ENCODE data around the gene NTNG2. TPM values are rescaled to one million over a fixed set of nuclear protein-coding genes. Genes with fewer than 3 reads are reported as not detected.

NTNG2 gene
- total and polyA plus RNA-seq, 2 of the 13 experiments (the other 11 are each of a cell fraction or from before 2014, with no cell fraction given) = 0.02 to 0.36 TPM

DNA sequence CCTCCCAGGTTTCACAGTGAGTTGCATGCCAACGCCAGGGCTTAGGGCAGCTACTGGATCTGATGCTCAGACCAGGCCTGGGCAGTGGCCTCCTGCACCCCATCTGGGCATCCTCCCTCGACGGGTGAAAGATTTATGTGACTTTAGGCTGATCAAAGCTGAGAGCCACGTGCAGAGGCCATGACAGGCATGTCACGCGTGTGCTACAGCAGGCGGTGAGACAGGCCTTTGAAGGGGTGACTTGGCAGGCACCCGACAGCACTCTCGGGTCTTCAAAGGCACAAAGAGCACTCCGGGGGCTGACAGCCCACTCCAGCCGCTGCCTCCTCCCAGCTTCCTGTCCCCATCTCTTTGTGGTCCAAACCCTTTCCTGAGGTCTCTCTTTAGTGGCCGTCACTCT lies 66.2 kb downstream of the NTNG2 start:
- no peak overlapping the region for H3K27ac ChIP-seq (ENCODE audit: extremely low read length, insufficient read depth, low read length)
- FAIRE-seq = no peak
- POLR2A ChIA-PET = no interaction called here
- ATAC-seq = no peak
- H3K4me3 ChIP-seq (replicated peaks in 1 of 3; ENCODE audit: insufficient read depth in 1 of 3, low read depth in 2 of 3, low read length in 3 of 3) = no peak overlapping the region
- peaks cover 14 to 80% of the 10 kb centered on the region in 2 experiments; a peak in 4 of 5 replicates for H3K27me3 ChIP-seq (ENCODE audit: control insufficient read depth in 1 of 2, insufficient read depth in 2 of 2, low read length in 2 of 2)
- H3K36me3 ChIP-seq (replicated peaks in 1 of 2; ENCODE audit: control insufficient read depth in 1 of 2, insufficient read depth in 2 of 2, low read length in 2 of 2) = no peaks in the 10 kb centered on the region
- CTCF ChIA-PET (ENCODE audit: low intra/inter-chr PET ratio, low total read pairs) = no interaction called here
- no peak overlapping the region for H3K9ac ChIP-seq (ENCODE audit: insufficient read depth, low read depth, low read length)
- BruUV-seq (replicated peaks) = no TSS peak
- H3K9me3 ChIP-seq (ENCODE audit: low read length) = no peaks in the 10 kb centered on the region
- H3K79me2 ChIP-seq (ENCODE audit: insufficient read depth, low read length) = no peaks in the 10 kb centered on the region
- intact Hi-C loops (cut with micrococcal nuclease; ENCODE audit: unreplicated experiment) = no loop called here
- no peak overlapping the region for H3K4me2 ChIP-seq (ENCODE audit: low read depth, low read length)
- in situ Hi-C loops (cut with HindIII; ENCODE audit: extremely low pct_ligation_motif_present, low pct_unique_long_range_greater_than_20kb) = loop anchor here (25.0 kb wide), 1 partner anchor 641 kb away; no protein-coding TSS in a partner anchor
- H4K20me1 ChIP-seq (ENCODE audit: insufficient read depth, low read length) = no peaks in the 10 kb centered on the region
- DNase-seq (ENCODE audit: low spot score) = no peak
- no peak for TF ChIP-seq RBAK (CRISPR knock-in tag; IDR thresholded peaks at IDR 0.05)
- TF ChIP-seq ZSCAN25 (CRISPR knock-in tag; IDR thresholded peaks at IDR 0.05) = no peak
- peak; percentile 72; the same call in 1 of the 2 replicates for TF ChIP-seq BHLHE40 (IDR thresholded peaks at IDR 0.05; ENCODE audit: low read length)
- TF ChIP-seq RFXAP (CRISPR knock-in tag; IDR thresholded peaks at IDR 0.05; ENCODE audit: borderline replicate concordance) = no peak
- no peak for TF ChIP-seq PRMT3 (CRISPR knock-in tag; IDR thresholded peaks at IDR 0.05; ENCODE audit: borderline replicate concordance, low read depth)
- TF ChIP-seq ATRX (CRISPR knock-in tag; IDR thresholded peaks at IDR 0.05; ENCODE audit: borderline replicate concordance) = no peak
- TF ChIP-seq REXO4 (CRISPR knock-in tag; IDR thresholded peaks at IDR 0.05; ENCODE audit: borderline replicate concordance) = no peak
- TF ChIP-seq SP140L (CRISPR knock-in tag; IDR thresholded peaks at IDR 0.05; ENCODE audit: borderline replicate concordance) = no peak
- WGBS (ENCODE audit: low lambda C conversion rate) = 0% methylated on average over 1 of the region's 12 CpGs
- no peak overlapping the region for H2AFZ ChIP-seq (ENCODE audit: low read length)
- H3K4me1 ChIP-seq (ENCODE audit: insufficient read depth, low read length) = no peaks in the 10 kb centered on the region

GRCh38 chr9:132230605-132231004 lies 68.7 kb downstream of the NTNG2 start:
- intact Hi-C loops (cut with micrococcal nuclease; ENCODE audit: unreplicated experiment) (no loop called here), in situ Hi-C loops (cut with HindIII; ENCODE audit: extremely low pct_ligation_motif_present, low pct_unique_long_range_greater_than_20kb) (loop anchor here (25.0 kb wide), 1 partner anchor 643 kb away; no protein-coding TSS in a partner anchor)
- 0 out of 2 replicates have a peak, but pooled peaks cover 4% of the 10 kb centered on the region for H4K20me1 ChIP-seq (ENCODE audit: insufficient read depth, low read length)
- H3K79me2 ChIP-seq (ENCODE audit: insufficient read depth, low read length) = no peaks in the 10 kb centered on the region
- H3K27ac ChIP-seq (ENCODE audit: extremely low read length, insufficient read depth, low read length) = no peak overlapping the region
- H3K4me2 ChIP-seq (ENCODE audit: low read depth, low read length) = no peak overlapping the region
- no peaks in the 10 kb centered on the region for H3K9me3 ChIP-seq (ENCODE audit: low read length)
- ChIA-PET CTCF (ENCODE audit: low intra/inter-chr PET ratio, low total read pairs) (no interaction called here), POLR2A (no interaction called here)
- DNase-seq (ENCODE audit: low spot score) = no peak
- no TSS peak for BruUV-seq (replicated peaks)
- H3K27me3 ChIP-seq (ENCODE audit: control insufficient read depth in 1 of 2, insufficient read depth in 2 of 2, low read length in 2 of 2) = peaks cover 11 to 87% of the 10 kb centered on the region in 2 experiments; a peak in 4 of 5 replicates
- H3K4me1 ChIP-seq (ENCODE audit: insufficient read depth, low read length) = no peaks in the 10 kb centered on the region
- H3K9ac ChIP-seq (ENCODE audit: insufficient read depth, low read depth, low read length) = no peak overlapping the region
- no peak overlapping the region for H3K4me3 ChIP-seq (replicated peaks in 1 of 3; ENCODE audit: insufficient read depth in 1 of 3, low read depth in 2 of 3, low read length in 3 of 3)
- FAIRE-seq = no peak
- WGBS (ENCODE audit: low lambda C conversion rate) = 10% methylated on average over 4 of the region's 4 CpGs
- no peaks in the 10 kb centered on the region for H3K36me3 ChIP-seq (replicated peaks in 1 of 2; ENCODE audit: control insufficient read depth in 1 of 2, insufficient read depth in 2 of 2, low read length in 2 of 2)
- no peak for ATAC-seq
- H2AFZ ChIP-seq (ENCODE audit: low read length) = no peak overlapping the region
- TF ChIP-seq, protein P1, sequence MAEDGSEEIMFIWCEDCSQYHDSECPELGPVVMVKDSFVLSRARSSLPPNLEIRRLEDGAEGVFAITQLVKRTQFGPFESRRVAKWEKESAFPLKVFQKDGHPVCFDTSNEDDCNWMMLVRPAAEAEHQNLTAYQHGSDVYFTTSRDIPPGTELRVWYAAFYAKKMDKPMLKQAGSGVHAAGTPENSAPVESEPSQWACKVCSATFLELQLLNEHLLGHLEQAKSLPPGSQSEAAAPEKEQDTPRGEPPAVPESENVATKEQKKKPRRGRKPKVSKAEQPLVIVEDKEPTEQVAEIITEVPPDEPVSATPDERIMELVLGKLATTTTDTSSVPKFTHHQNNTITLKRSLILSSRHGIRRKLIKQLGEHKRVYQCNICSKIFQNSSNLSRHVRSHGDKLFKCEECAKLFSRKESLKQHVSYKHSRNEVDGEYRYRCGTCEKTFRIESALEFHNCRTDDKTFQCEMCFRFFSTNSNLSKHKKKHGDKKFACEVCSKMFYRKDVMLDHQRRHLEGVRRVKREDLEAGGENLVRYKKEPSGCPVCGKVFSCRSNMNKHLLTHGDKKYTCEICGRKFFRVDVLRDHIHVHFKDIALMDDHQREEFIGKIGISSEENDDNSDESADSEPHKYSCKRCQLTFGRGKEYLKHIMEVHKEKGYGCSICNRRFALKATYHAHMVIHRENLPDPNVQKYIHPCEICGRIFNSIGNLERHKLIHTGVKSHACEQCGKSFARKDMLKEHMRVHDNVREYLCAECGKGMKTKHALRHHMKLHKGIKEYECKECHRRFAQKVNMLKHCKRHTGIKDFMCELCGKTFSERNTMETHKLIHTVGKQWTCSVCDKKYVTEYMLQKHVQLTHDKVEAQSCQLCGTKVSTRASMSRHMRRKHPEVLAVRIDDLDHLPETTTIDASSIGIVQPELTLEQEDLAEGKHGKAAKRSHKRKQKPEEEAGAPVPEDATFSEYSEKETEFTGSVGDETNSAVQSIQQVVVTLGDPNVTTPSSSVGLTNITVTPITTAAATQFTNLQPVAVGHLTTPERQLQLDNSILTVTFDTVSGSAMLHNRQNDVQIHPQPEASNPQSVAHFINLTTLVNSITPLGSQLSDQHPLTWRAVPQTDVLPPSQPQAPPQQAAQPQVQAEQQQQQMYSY (CRISPR knock-in tag; IDR thresholded peaks at IDR 0.05) = no peak
- TF ChIP-seq ZNF263 (CRISPR knock-in tag; IDR thresholded peaks at IDR 0.05) (no peak), ZNF501 (CRISPR knock-in tag; IDR thresholded peaks at IDR 0.05) (no peak), CEBPG (CRISPR knock-in tag; IDR thresholded peaks at IDR 0.05) (no peak), KDM1A (CRISPR knock-in tag; IDR thresholded peaks at IDR 0.05) (no peak), ZUFSP (CRISPR knock-in tag; IDR thresholded peaks at IDR 0.05; ENCODE audit: borderline replicate concordance) (no peak)

All from HepG2 (cell line).